HG02885 (cell line): ENCODE results near the gene VCX2.
"Not testable (repeated sequence)": the region's sequence is repeated elsewhere in the genome, so short reads cannot be mapped to it uniquely, and the experiment has no call there.

Experiments
- ATAC-seq: cut with Tn5 transposase; IDR thresholded peaks from one replicate; pipeline ENCODE4 v1.9.1; 2021; ENCODE audit warnings: mild to moderate bottlenecking; ENCODE audit not compliant: unreplicated experiment, poor library complexity

Gene VCX2

DNA sequence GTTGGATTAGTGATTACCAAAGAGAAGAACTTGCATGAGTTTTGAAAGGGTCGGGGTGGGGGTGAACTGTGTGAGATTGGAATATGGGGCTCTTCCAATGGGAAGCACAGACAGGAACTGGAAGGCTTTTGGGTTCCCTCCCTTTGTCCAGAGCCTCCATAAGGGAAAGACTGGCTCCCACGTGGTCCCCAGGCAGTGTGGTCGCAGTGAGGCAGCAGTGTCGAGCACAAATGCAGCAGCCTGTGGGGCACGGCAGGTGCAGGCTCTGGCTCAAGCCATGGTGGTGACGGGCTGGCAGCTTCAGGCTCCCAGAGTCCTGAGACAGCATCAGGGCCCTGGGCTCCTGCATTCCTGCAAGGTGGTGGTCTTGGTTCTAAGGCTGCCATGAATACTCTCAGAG lies 45.5 kb downstream of the VCX2 start:
- ATAC-seq: no peak

DNA sequence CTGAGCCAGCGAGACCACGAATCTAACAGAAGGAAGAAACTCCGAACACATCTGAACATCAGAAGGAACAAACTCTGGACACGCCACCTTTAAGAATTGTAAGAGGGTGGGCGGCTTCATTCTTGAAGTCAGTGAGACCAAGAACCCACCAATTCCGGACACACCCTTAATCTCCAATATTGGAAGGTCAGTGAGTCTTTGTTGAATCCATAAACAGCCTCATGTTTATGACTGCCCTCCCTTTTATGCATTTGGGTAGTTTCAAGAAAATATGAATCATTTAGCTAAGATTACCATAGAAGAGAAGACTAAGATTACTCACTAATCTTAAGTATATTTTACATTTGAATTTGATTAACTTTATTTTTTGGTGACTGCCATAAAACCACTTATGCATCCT lies 48.5 kb downstream of the VCX2 start:
- ATAC-seq: no peak

DNA sequence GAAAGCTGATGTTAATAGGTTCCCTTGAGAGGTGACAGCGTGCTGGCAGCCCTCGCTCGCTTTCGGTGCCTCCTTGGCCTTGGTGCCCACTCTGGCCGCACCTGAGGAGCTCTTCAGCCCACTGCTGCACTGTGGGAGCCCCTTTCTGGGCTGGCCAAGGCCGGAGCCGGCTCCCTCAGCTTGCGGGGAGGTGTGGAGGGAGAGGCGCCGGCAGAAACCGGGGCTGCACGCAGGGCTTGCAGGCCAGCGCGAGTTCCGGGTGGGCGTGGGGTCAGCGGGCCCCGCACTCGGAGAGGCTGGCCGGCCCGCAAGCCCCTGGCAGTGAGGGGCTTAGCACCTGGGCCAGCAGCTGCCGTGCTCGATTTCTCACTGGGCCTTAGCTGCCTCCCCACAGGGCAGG lies 49.7 kb downstream of the VCX2 start:
- ATAC-seq: not testable (repeated sequence)
